ENCODE data around the gene NOL9. TPM values are rescaled to one million over a fixed set of nuclear protein-coding genes. Genes with fewer than 3 reads are reported as not detected.

The NOL9 gene
- total and polyA plus RNA-seq, 2 of the 13 experiments (the other 11 are each of a cell fraction or from before 2014, with no cell fraction given) = 18.0 to 24.7 TPM

DNA sequence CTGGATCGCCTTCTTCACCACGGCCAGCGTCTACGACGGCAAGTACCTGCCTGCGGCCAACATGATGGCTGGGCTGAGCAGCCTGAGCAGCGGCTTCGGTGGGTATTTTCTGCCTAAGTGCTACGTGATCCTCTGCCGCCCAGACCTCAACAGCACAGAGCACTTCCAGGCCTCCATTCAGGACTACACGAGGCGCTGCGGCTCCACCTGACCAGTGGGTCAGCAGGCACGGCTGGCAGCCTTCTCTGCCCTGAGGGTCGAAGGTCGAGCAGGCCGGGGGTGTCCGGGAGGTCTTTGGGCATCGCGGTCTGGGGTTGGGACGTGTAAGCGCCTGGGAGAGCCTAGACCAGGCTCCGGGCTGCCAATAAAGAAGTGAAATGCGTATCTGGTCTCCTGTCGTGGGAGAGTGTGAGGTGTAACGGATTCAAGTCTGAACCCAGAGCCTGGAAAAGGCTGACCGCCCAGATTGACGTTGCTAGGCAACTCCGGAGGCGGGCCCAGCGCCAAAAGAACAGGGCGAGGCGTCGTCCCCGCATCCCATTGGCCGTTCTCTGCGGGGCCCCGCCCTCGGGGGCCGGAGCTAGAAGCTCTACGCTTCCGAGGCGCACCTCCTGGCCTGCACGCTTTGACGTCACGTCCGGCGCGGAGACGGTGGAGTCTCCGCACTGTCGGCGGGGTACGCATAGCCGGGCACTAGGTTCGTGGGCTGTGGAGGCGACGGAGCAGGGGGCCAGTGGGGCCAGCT lies 25.2 kb upstream of the NOL9 start, which contains the start of gene ZBTB48 (continued):
- TF ChIP-seq, protein P1, sequence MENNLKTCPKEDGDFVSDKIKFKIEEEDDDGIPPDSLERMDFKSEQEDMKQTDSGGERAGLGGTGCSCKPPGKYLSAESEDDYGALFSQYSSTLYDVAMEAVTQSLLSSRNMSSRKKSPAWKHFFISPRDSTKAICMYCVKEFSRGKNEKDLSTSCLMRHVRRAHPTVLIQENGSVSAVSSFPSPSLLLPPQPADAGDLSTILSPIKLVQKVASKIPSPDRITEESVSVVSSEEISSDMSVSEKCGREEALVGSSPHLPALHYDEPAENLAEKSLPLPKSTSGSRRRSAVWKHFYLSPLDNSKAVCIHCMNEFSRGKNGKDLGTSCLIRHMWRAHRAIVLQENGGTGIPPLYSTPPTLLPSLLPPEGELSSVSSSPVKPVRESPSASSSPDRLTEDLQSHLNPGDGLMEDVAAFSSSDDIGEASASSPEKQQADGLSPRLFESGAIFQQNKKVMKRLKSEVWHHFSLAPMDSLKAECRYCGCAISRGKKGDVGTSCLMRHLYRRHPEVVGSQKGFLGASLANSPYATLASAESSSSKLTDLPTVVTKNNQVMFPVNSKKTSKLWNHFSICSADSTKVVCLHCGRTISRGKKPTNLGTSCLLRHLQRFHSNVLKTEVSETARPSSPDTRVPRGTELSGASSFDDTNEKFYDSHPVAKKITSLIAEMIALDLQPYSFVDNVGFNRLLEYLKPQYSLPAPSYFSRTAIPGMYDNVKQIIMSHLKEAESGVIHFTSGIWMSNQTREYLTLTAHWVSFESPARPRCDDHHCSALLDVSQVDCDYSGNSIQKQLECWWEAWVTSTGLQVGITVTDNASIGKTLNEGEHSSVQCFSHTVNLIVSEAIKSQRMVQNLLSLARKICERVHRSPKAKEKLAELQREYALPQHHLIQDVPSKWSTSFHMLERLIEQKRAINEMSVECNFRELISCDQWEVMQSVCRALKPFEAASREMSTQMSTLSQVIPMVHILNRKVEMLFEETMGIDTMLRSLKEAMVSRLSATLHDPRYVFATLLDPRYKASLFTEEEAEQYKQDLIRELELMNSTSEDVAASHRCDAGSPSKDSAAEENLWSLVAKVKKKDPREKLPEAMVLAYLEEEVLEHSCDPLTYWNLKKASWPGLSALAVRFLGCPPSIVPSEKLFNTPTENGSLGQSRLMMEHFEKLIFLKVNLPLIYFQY (CRISPR knock-in tag; IDR thresholded peaks at IDR 0.05; ENCODE audit: borderline replicate concordance) = no peak
- no peak for TF ChIP-seq ZNF672 (CRISPR knock-in tag; IDR thresholded peaks at IDR 0.05)
- no peak; the same call in 1 of the 2 replicates for TF ChIP-seq NR2F2 (IDR thresholded peaks at IDR 0.05; ENCODE audit: borderline replicate concordance, low read depth)
- TF ChIP-seq, protein P2, sequence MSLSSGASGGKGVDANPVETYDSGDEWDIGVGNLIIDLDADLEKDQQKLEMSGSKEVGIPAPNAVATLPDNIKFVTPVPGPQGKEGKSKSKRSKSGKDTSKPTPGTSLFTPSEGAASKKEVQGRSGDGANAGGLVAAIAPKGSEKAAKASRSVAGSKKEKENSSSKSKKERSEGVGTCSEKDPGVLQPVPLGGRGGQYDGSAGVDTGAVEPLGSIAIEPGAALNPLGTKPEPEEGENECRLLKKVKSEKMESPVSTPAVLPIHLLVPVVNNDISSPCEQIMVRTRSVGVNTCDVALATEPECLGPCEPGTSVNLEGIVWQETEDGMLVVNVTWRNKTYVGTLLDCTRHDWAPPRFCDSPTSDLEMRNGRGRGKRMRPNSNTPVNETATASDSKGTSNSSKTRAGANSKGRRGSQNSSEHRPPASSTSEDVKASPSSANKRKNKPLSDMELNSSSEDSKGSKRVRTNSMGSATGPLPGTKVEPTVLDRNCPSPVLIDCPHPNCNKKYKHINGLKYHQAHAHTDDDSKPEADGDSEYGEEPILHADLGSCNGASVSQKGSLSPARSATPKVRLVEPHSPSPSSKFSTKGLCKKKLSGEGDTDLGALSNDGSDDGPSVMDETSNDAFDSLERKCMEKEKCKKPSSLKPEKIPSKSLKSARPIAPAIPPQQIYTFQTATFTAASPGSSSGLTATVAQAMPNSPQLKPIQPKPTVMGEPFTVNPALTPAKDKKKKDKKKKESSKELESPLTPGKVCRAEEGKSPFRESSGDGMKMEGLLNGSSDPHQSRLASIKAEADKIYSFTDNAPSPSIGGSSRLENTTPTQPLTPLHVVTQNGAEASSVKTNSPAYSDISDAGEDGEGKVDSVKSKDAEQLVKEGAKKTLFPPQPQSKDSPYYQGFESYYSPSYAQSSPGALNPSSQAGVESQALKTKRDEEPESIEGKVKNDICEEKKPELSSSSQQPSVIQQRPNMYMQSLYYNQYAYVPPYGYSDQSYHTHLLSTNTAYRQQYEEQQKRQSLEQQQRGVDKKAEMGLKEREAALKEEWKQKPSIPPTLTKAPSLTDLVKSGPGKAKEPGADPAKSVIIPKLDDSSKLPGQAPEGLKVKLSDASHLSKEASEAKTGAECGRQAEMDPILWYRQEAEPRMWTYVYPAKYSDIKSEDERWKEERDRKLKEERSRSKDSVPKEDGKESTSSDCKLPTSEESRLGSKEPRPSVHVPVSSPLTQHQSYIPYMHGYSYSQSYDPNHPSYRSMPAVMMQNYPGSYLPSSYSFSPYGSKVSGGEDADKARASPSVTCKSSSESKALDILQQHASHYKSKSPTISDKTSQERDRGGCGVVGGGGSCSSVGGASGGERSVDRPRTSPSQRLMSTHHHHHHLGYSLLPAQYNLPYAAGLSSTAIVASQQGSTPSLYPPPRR (CRISPR knock-in tag; IDR thresholded peaks at IDR 0.05; ENCODE audit: borderline replicate concordance) = peak; percentile 32; the same call in 1 of the 2 replicates
- no peak; the same call in 1 of the 2 replicates for TF ChIP-seq ARHGAP35 (CRISPR knock-in tag; IDR thresholded peaks at IDR 0.05; ENCODE audit: borderline replicate concordance)
- TF ChIP-seq SRSF9 (IDR thresholded peaks at IDR 0.05; ENCODE audit: borderline replicate concordance, insufficient read depth, low read depth, low read length, poor library complexity, severe bottlenecking) = no peak
- TF ChIP-seq ZNF333 (CRISPR knock-in tag; IDR thresholded peaks at IDR 0.05; ENCODE audit: borderline replicate concordance) = 0 out of 2 replicates have a peak, but pooled peaks have one; percentile 25
- TF ChIP-seq, protein P3, sequence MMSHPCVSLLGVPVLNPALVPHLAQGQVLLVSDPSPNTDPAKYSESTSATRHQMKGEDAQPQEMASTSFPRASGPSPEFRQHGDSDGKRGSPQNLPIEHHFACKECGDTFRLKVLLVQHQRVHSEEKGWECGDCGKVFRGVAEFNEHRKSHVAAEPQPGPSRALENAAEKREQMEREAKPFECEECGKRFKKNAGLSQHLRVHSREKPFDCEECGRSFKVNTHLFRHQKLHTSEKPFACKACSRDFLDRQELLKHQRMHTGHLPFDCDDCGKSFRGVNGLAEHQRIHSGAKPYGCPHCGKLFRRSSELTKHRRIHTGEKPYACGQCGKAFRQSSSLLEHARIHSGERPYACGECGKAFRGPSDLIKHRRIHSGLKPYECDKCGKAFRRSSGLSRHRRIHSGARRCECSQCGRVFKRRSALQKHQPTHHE (CRISPR knock-in tag; IDR thresholded peaks at IDR 0.05; ENCODE audit: borderline replicate concordance) = no peak
- TF ChIP-seq MAFG (CRISPR knock-in tag; IDR thresholded peaks at IDR 0.05) = no peak
- no peak for TF ChIP-seq NFE2L2 (IDR thresholded peaks at IDR 0.05; ENCODE audit: low read length)
- TF ChIP-seq ZSCAN29 (CRISPR knock-in tag; conservative IDR thresholded peaks at IDR 0.05) = no peak
- TF ChIP-seq PAWR (CRISPR knock-in tag; IDR thresholded peaks at IDR 0.05; ENCODE audit: borderline replicate concordance) = no peak
- TF ChIP-seq, protein P4, sequence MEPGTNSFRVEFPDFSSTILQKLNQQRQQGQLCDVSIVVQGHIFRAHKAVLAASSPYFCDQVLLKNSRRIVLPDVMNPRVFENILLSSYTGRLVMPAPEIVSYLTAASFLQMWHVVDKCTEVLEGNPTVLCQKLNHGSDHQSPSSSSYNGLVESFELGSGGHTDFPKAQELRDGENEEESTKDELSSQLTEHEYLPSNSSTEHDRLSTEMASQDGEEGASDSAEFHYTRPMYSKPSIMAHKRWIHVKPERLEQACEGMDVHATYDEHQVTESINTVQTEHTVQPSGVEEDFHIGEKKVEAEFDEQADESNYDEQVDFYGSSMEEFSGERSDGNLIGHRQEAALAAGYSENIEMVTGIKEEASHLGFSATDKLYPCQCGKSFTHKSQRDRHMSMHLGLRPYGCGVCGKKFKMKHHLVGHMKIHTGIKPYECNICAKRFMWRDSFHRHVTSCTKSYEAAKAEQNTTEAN (CRISPR knock-in tag; conservative IDR thresholded peaks at IDR 0.05) = no peak
- no peak; the same call in 1 of the 2 replicates for TF ChIP-seq ELF3 (CRISPR knock-in tag; IDR thresholded peaks at IDR 0.05)
- no peak; the same call in 1 of the 2 replicates for TF ChIP-seq ZNF788 (CRISPR knock-in tag; IDR thresholded peaks at IDR 0.05; ENCODE audit: borderline replicate concordance)
- TF ChIP-seq MED8 (CRISPR knock-in tag; IDR thresholded peaks at IDR 0.05; ENCODE audit: insufficient replicate concordance) = no peak
- TF ChIP-seq PTBP1 (IDR thresholded peaks at IDR 0.05; ENCODE audit: low read depth, low read length, poor library complexity, severe bottlenecking) = no peak
